ENCODE data around the gene UROD. TPM values are rescaled to one million over a fixed set of nuclear protein-coding genes. Genes with fewer than 3 reads are reported as not detected.

The UROD gene
- total RNA-seq, 1 experiment from 2014 or later = 118 TPM

- CTCF ChIA-PET = interaction anchor here (0.6 to 13.0 kb wide), 23 partner anchors 20 to 481 kb away, joined by 3 to 317 read pairs (median 4); partner anchors contain the start of genes EIF2B3, PLK3 and TESK2
- Mint-ChIP-seq H3K9me3 (no peaks in the 10 kb centered on the region), H3K4me3 (peak within 1 kb of the TSS; percentile 79), H3K27me3 (ENCODE audit: low read depth) (peaks cover 5% of the 10 kb centered on the region; the same call in 1 of the 2 replicates), H3K36me3 (peaks cover 2% of the 10 kb centered on the region), H3K27ac (peak within 1 kb of the TSS; percentile 77), H3K4me1 (peaks cover 21% of the 10 kb centered on the region)
- POLR2A ChIA-PET = interaction anchor here (0.5 to 2.7 kb wide), 19 partner anchors 10 to 329 kb away, joined by 3 to 11 read pairs (median 3); partner anchors contain the start of genes EIF2B3, HPDL, MUTYH and PLK3
- DNase-seq (ENCODE audit: low spot score) (peak; percentile 56), ATAC-seq (peak; percentile 56)
- TF ChIP-seq MYBL2 (CRISPR knock-in tag; IDR thresholded peaks at IDR 0.05) = no peak
- TF ChIP-seq ZSCAN18 (CRISPR knock-in tag; IDR thresholded peaks at IDR 0.05) = no peak
- TF ChIP-seq NR2C2 (CRISPR knock-in tag; IDR thresholded peaks at IDR 0.05) = no peak
- no peak for TF ChIP-seq MXD4 (CRISPR knock-in tag; IDR thresholded peaks at IDR 0.05; ENCODE audit: borderline replicate concordance)
- TF ChIP-seq ZNF512 (CRISPR knock-in tag; IDR thresholded peaks at IDR 0.05; ENCODE audit: borderline replicate concordance) = no peak
- TF ChIP-seq ZNF425 (CRISPR knock-in tag; conservative IDR thresholded peaks at IDR 0.05) = no peak
- no peak for TF ChIP-seq OVOL2 (CRISPR knock-in tag; IDR thresholded peaks at IDR 0.05; ENCODE audit: borderline replicate concordance)
- no peak for TF ChIP-seq SMAD4 (CRISPR knock-in tag; IDR thresholded peaks at IDR 0.05)
- TF ChIP-seq SMAD3 (CRISPR knock-in tag; IDR thresholded peaks at IDR 0.05; ENCODE audit: borderline replicate concordance) = peak; percentile 62; the same call in 1 of the 2 replicates
- peak; percentile 41; the same call in 1 of the 2 replicates for TF ChIP-seq USF1 (CRISPR knock-in tag; IDR thresholded peaks at IDR 0.05)
- no peak for TF ChIP-seq PREB (CRISPR knock-in tag; IDR thresholded peaks at IDR 0.05; ENCODE audit: borderline replicate concordance)
- no peak for TF ChIP-seq FOXP1 (CRISPR knock-in tag; IDR thresholded peaks at IDR 0.05; ENCODE audit: borderline replicate concordance)
- TF ChIP-seq KAT7 (CRISPR knock-in tag; IDR thresholded peaks at IDR 0.05; ENCODE audit: borderline replicate concordance) = no peak
- TF ChIP-seq HMGXB4 (CRISPR knock-in tag; IDR thresholded peaks at IDR 0.05) = peak; percentile 72; the same call in 1 of the 2 replicates
- no peak for TF ChIP-seq ETV6 (CRISPR knock-in tag; IDR thresholded peaks at IDR 0.05)
- TF ChIP-seq ZNF396 (CRISPR knock-in tag; IDR thresholded peaks at IDR 0.05; ENCODE audit: borderline replicate concordance) = no peak
- no peak for TF ChIP-seq GRHL2 (CRISPR knock-in tag; IDR thresholded peaks at IDR 0.05; ENCODE audit: insufficient replicate concordance, severe bottlenecking)
- 0 out of 2 replicates have a peak, but pooled peaks have one; percentile 33 for TF ChIP-seq FOXK1 (CRISPR knock-in tag; IDR thresholded peaks at IDR 0.05)
- no peak for TF ChIP-seq CDX4 (CRISPR knock-in tag; IDR thresholded peaks at IDR 0.05; ENCODE audit: borderline replicate concordance)
- TF ChIP-seq RORB (CRISPR knock-in tag; IDR thresholded peaks at IDR 0.05) = no peak
- TF ChIP-seq CREB1 (CRISPR knock-in tag; IDR thresholded peaks at IDR 0.05) = 0 out of 2 replicates have a peak, but pooled peaks have one; percentile 35
- TF ChIP-seq AR (CRISPR knock-in tag; IDR thresholded peaks at IDR 0.05) = no peak
- no peak for TF ChIP-seq ZNF121 (CRISPR knock-in tag; IDR thresholded peaks at IDR 0.05)
Measured at GRCh38 chr1:45010855-45011811, 921 bp upstream of the UROD start, which contains the start of gene HECTD3. TSS of gene HECTD3 (minus strand) at chr1:45011324. CDS start at chr1:45011257, 67 bp downstream.
